Transverse colon (tissue), 4 donors: Measurements from ENCODE around the gene LRP5. TPM values are rescaled to one million over a fixed set of nuclear protein-coding genes. Genes with fewer than 3 reads are reported as not detected.

Experiments
- DNase-seq: peaks from one replicate; pipeline ENCODE4 v3.0.0-alpha.2; 2019
- H3K27ac ChIP-seq, 4 donors: fragments of 200-600 bp; sonication (generic); 2 replicates each; pipeline ENCODE4 v1.5.1; 2016 to 2018; ENCODE audit warnings: inconsistent platforms in 4 of 4
- H3K27me3 ChIP-seq: fragments of 200-600 bp; sonication (generic); 2 replicates; pipeline ENCODE4 v1.5.1; 2017; ENCODE audit warnings: inconsistent platforms
- H3K36me3 ChIP-seq, 4 donors: fragments of 200-600 bp; sonication (generic); 2 replicates each; pipeline ENCODE4 v1.5.1; 2017 to 2019; ENCODE audit warnings: inconsistent platforms in 4 of 4
- H3K4me1 ChIP-seq, 4 donors: fragments of 200-600 bp; sonication (generic); 2 replicates each; pipeline ENCODE4 v1.5.1; 2017 to 2020; ENCODE audit warnings: inconsistent platforms in 4 of 4
- H3K4me3 ChIP-seq, 4 donors: fragments of 200-600 bp; sonication (generic); 1 replicate in 1 of 4; 2 replicates in 3 of 4; pipeline versions ENCODE4 v1.5.1 to v1.6.1; 2017 to 2019; ENCODE audit warnings: inconsistent platforms in 4 of 4
- H3K9me3 ChIP-seq, 2 donors: fragments of 200-600 bp; sonication (generic); 2 replicates each; pipeline ENCODE4 v1.5.1; 2017 to 2019; ENCODE audit warnings: inconsistent platforms in 2 of 2
- CTCF ChIP-seq, 5 experiments: fragments of 200-600 bp in 3 of 5; fragments of 450-650 bp in 2 of 5; sonication (generic) in 3 of 5; IDR thresholded peaks; 1 replicate in 2 of 5; 2 replicates in 3 of 5; pipeline ENCODE4 v1.5.1; 2016 to 2017; ENCODE audit warnings: antibody characterized with exemption in 5 of 5, inconsistent platforms in 3 of 5, mild to moderate bottlenecking in 2 of 5, moderate library complexity in 1 of 5
- EP300 ChIP-seq: sonication (generic); formaldehyde crosslinking; IDR thresholded peaks from one replicate; pipeline ENCODE4 v1.6.1; 2017; ENCODE audit warnings: antibody characterized with exemption, low read depth
- POLR2A ChIP-seq: fragments of 450-650 bp; IDR thresholded peaks from one replicate; pipeline ENCODE4 v1.6.1; 2016; ENCODE audit warnings: antibody characterized with exemption, mild to moderate bottlenecking, moderate library complexity
- POLR2AphosphoS5 ChIP-seq, 3 donors: sonication (generic); formaldehyde crosslinking; IDR thresholded peaks; one replicate each; pipeline ENCODE4 v1.6.1; 2016; ENCODE audit warnings: antibody characterized with exemption in 3 of 3
- WGBS, 2 donors: methylation state at CpG; one replicate each; pipeline ENCODE4 v1.1.5; 2018; ENCODE audit warnings: low coverage in 1 of 2; 5-methylcytosine and 5-hydroxymethylcytosine counted together
- in situ Hi-C, 4 donors: fragments of 200-750 bp; cut with MboI; loops; one replicate each; pipeline versions ENCODE4 v1.15.0 to v1.15.1; 2017; ENCODE audit warnings: low sequenced_read_pairs in 3 of 4, low pct_ligation_motif_present in 1 of 4, low pct_unique_long_range_greater_than_20kb in 1 of 4
- intact Hi-C: fragments of 100-400 bp; cut with DNase I; formaldehyde crosslinking; loops from one replicate; pipeline ENCODE4 v1.15.1; 2023; ENCODE audit warnings: low total_unique reads
- total RNA-seq, 4 donors: library from RNA; depleted of rRNA; stranded (reverse); fragments of >200 nt; gene quantifications; one replicate each; pipeline ENCODE4 v1.1.0, GENCODE V29; 2016

Gene LRP5
- total RNA-seq, 4 donors from 2014 or later = 72.6 to 138 (median 82.3) TPM

- DNase-seq = no peak
- 90% methylated on average over 16 of the region's 16 CpGs; no CpG with 5 or more reads in 1 of the 2 donors for WGBS, 2 donors
- H3K27me3 ChIP-seq = no peaks in the 10 kb centered on the region
- in situ Hi-C loops = no loop called here
- no peak overlapping the region for H3K4me3 ChIP-seq
- peaks cover 0 to 8% (median 0%) of the 10 kb centered on the region in 4 donors for H3K36me3 ChIP-seq
- H3K27ac ChIP-seq = no peak overlapping the region
- intact Hi-C loops = no loop called here
- no peaks in the 10 kb centered on the region for H3K9me3 ChIP-seq
- TF ChIP-seq EP300 (no peak), POLR2A (no peak)
- H3K4me1 ChIP-seq = peaks cover 0 to 4% (median under 1%) of the 10 kb centered on the region in 4 donors
Observed at GRCh38 chr11:68436162-68436888, 123.9 kb downstream of the LRP5 start.

- DNase-seq = no peak
- in situ Hi-C loops = no loop called here
- no peaks in the 10 kb centered on the region for H3K9me3 ChIP-seq
- no peak overlapping the region for H3K4me3 ChIP-seq
- no peak for TF ChIP-seq POLR2A
- no peak for TF ChIP-seq POLR2AphosphoS5 (IDR thresholded peaks at IDR 0.05)
- TF ChIP-seq CTCF (IDR thresholded peaks at IDR 0.05) = no peak
- no peak for TF ChIP-seq EP300
- H3K4me1 ChIP-seq = peaks cover 0 to 9% (median 2%) of the 10 kb centered on the region in 4 donors
- H3K27me3 ChIP-seq = no peaks in the 10 kb centered on the region
- 80 to 91% methylated on average over 1 to 20 of the region's 34 CpGs for WGBS, 2 donors
- peaks cover 0 to 8% (median 0%) of the 10 kb centered on the region in 4 donors for H3K36me3 ChIP-seq
- no peak overlapping the region for H3K27ac ChIP-seq
- intact Hi-C loops = no loop called here
Observed at GRCh38 chr11:68436985-68437926, 124.9 kb downstream of the LRP5 start.

- in situ Hi-C loops = no loop called here
- Histone ChIP-seq H3K27ac (no peak overlapping the region), H3K4me3 (no peak overlapping the region), H3K36me3 (peaks cover 0 to 8% (median 0%) of the 10 kb centered on the region in 4 donors), H3K9me3 (no peaks in the 10 kb centered on the region), H3K4me1 (peaks cover 0 to 9% (median 2%) of the 10 kb centered on the region in 4 donors), H3K27me3 (no peaks in the 10 kb centered on the region)
- intact Hi-C loops = no loop called here
- TF ChIP-seq POLR2A (no peak), EP300 (no peak), CTCF (IDR thresholded peaks at IDR 0.05) (no peak), POLR2AphosphoS5 (IDR thresholded peaks at IDR 0.05) (no peak)
- WGBS, 2 donors = 94% methylated on average over 34 of the region's 34 CpGs; no CpG with 5 or more reads in 1 of the 2 donors
- no peak for DNase-seq
Observed at GRCh38 chr11:68437927-68438657, 125.7 kb downstream of the LRP5 start.

GRCh38 chr11:68438658-68439259, 126.4 kb downstream of the LRP5 start:
- TF ChIP-seq CTCF (IDR thresholded peaks at IDR 0.05) (no peak), EP300 (no peak), POLR2A (no peak)
- Histone ChIP-seq H3K4me3 (no peak overlapping the region), H3K4me1 (peaks cover 0 to 9% (median 2%) of the 10 kb centered on the region in 4 donors), H3K27ac (no peak overlapping the region), H3K9me3 (no peaks in the 10 kb centered on the region), H3K27me3 (no peaks in the 10 kb centered on the region), H3K36me3 (peaks cover 0 to 5% (median 0%) of the 10 kb centered on the region in 4 donors)
- in situ Hi-C loops = no loop called here
- intact Hi-C loops = no loop called here
- 86% methylated on average over 6 of the region's 6 CpGs; no CpG with 5 or more reads in 1 of the 2 donors for WGBS, 2 donors
- no peak for DNase-seq
